A549 (cell line): ENCODE data around the gene SCAMP3. TPM values are rescaled to one million over a fixed set of nuclear protein-coding genes. Genes with fewer than 3 reads are reported as not detected.

Source experiments
- ATAC-seq, 2 experiments: fragments of 200-7000 bp in 1 of 2; fragments of >200 bp in 1 of 2; cut with Nextera tagmentation in 1 of 2; cut with Tn5 transposase in 1 of 2; 3 replicates each; pipeline versions ENCODE4 v1.8.0 to v1.9.1; 2018 to 2020; ENCODE audit warnings: mild to moderate bottlenecking in 1 of 2, moderate library complexity in 1 of 2
- CTCF ChIA-PET: fragments of 300-600 bp; sonication (Branson Sonifier 250); formaldehyde crosslinking; extraction: SDS; loops from one replicate; lab custom pipeline; 2021; ENCODE audit warnings: antibody characterized with exemption, inconsistent platforms; lab: Yijun Ruan, JAX
- POLR2A ChIA-PET: fragments of 350-600 bp; formaldehyde crosslinking; extraction: SDS; loops from one replicate; lab custom pipeline; 2021; ENCODE audit warnings: antibody characterized with exemption, inconsistent platforms; lab: Yijun Ruan, JAX
- DNase-seq, 2 experiments: peaks; one replicate each; pipeline versions ENCODE4 v3.0.0 to v3.0.0-alpha.2; 2011 to 2016; ENCODE audit warnings: low read depth in 1 of 2, low spot score in 1 of 2
- FAIRE-seq: peaks from 2 replicates; lab custom pipeline; 2011; peaks lifted over from hg19 to GRCh38; lab: Jason Lieb, UNC
- H3K27ac ChIP-seq, 2 experiments: fragments of >200 bp; sonication (Bioruptor Twin); formaldehyde crosslinking; 3 replicates each; pipeline ENCODE4 v1.5.1; 2016 to 2017
- H3K4me1 ChIP-seq: fragments of >200 bp; sonication (Bioruptor Twin); formaldehyde crosslinking; 3 replicates; pipeline ENCODE4 v1.6.1; 2016
- H3K4me2 ChIP-seq: fragments of >200 bp; sonication (Bioruptor Twin); formaldehyde crosslinking; 3 replicates; pipeline ENCODE4 v1.6.1; 2016
- H3K4me3 ChIP-seq: fragments of >200 bp; sonication (Bioruptor Twin); formaldehyde crosslinking; 3 replicates; pipeline ENCODE4 v1.5.1; 2016
- H3K9me3 ChIP-seq: fragments of >200 bp; sonication (Bioruptor Twin); formaldehyde crosslinking; 3 replicates; pipeline ENCODE4 v1.6.1; 2016
- CBX2 ChIP-seq: fragments of 200-600 bp; sonication (generic); IDR thresholded peaks from 2 replicates; pipeline ENCODE4 v1.6.1; 2016; ENCODE audit warnings: low read depth, mild to moderate bottlenecking, borderline replicate concordance
- CBX8 ChIP-seq: fragments of 200-600 bp; sonication (generic); IDR thresholded peaks from 2 replicates; pipeline ENCODE4 v1.6.1; 2016
- CEBPB ChIP-seq, 2 experiments: fragments of >200 bp in 1 of 2; sonication (Bioruptor Twin) in 1 of 2; formaldehyde crosslinking in 1 of 2; IDR thresholded peaks; 2 replicates each; pipeline ENCODE4 v1.6.1; 2012 to 2016
- CHD2 ChIP-seq: fragments of 150-350 bp; IDR thresholded peaks from 2 replicates; pipeline ENCODE4 v1.6.1; 2014; ENCODE audit warnings: low read length; ENCODE audit not compliant: partially characterized antibody
- E2F6 ChIP-seq: IDR thresholded peaks from 2 replicates; pipeline ENCODE4 v1.6.1; 2012; ENCODE audit warnings: low read depth, borderline replicate concordance
- EHF ChIP-seq: fragments of 250-450 bp; sonication (Bioruptor Pico); IDR thresholded peaks from 2 replicates; pipeline ENCODE4 v1.5.0; 2020; ENCODE audit warnings: mild to moderate bottlenecking
- EHMT2 ChIP-seq: fragments of 200-600 bp; sonication (generic); IDR thresholded peaks from 2 replicates; pipeline ENCODE4 v1.6.1; 2016; ENCODE audit warnings: antibody characterized with exemption, low read depth, mild to moderate bottlenecking, moderate library complexity
- FOSL2 ChIP-seq, 2 experiments: fragments of 450-650 bp in 1 of 2; fragments of >200 bp in 1 of 2; sonication (Bioruptor Twin) in 1 of 2; formaldehyde crosslinking; IDR thresholded peaks; 2 replicates each; pipeline versions ENCODE4 v1.5.0 to v1.6.1; 2016 to 2020; ENCODE audit warnings: mild to moderate bottlenecking in 1 of 2, moderate library complexity in 1 of 2
- HOXA7 ChIP-seq: fragments of 250-450 bp; sonication (Bioruptor Pico); IDR thresholded peaks from 2 replicates; pipeline ENCODE4 v1.5.0; 2020; ENCODE audit warnings: mild to moderate bottlenecking, moderate library complexity
- JUN ChIP-seq, 2 experiments: fragments of >200 bp; sonication (Bioruptor Twin); formaldehyde crosslinking; IDR thresholded peaks; 2 replicates in 1 of 2; 3 replicates in 1 of 2; pipeline ENCODE4 v1.6.1; 2016 to 2017
- MAFK ChIP-seq: fragments of 450-650 bp; IDR thresholded peaks from 2 replicates; pipeline ENCODE4 v1.6.1; 2014; ENCODE audit not compliant: partially characterized antibody
- MAZ ChIP-seq: fragments of 150-350 bp; IDR thresholded peaks from 2 replicates; pipeline ENCODE4 v1.6.1; 2014; ENCODE audit warnings: antibody characterized with exemption, low read depth, low read length, borderline replicate concordance
- NFE2L2 ChIP-seq: fragments of 150-350 bp; conservative IDR thresholded peaks from 2 replicates; pipeline ENCODE4 v1.6.1; 2014; ENCODE audit warnings: low read length
- NR3C1 ChIP-seq: fragments of >200 bp; sonication (Bioruptor Twin); formaldehyde crosslinking; IDR thresholded peaks from 3 replicates; pipeline ENCODE4 v1.6.1; 2017
- POLR2A ChIP-seq: IDR thresholded peaks from 2 replicates; pipeline ENCODE4 v1.6.1; 2012; ENCODE audit warnings: mild to moderate bottlenecking, low read length
- POLR2AphosphoS2 ChIP-seq: conservative IDR thresholded peaks from 2 replicates; pipeline ENCODE4 v1.6.1; 2012; ENCODE audit warnings: low read length, improper control_type of control experiment, inconsistent platforms
- RAD21 ChIP-seq, 2 experiments: fragments of >200 bp in 1 of 2; sonication (Bioruptor Twin) in 1 of 2; formaldehyde crosslinking in 1 of 2; IDR thresholded peaks in 1 of 2; conservative IDR thresholded peaks in 1 of 2; 2 replicates in 1 of 2; 3 replicates in 1 of 2; pipeline ENCODE4 v1.6.1; 2012 to 2018; ENCODE audit warnings: inconsistent platforms in 1 of 2
- RARB ChIP-seq: fragments of 250-450 bp; sonication (Bioruptor Pico); IDR thresholded peaks from 2 replicates; pipeline ENCODE4 v1.8.0; 2021; ENCODE audit warnings: mild to moderate bottlenecking, moderate library complexity
- RCOR1 ChIP-seq: fragments of 150-350 bp; IDR thresholded peaks from 2 replicates; pipeline ENCODE4 v1.6.1; 2014; ENCODE audit warnings: antibody characterized with exemption, low read length, low read depth
- TP53 ChIP-seq: fragments of 250-450 bp; sonication (Bioruptor Pico); IDR thresholded peaks from 2 replicates; pipeline ENCODE4 v1.5.0; 2021; ENCODE audit warnings: mild to moderate bottlenecking, moderate library complexity
- USF2 ChIP-seq: fragments of 450-650 bp; IDR thresholded peaks from 2 replicates; pipeline ENCODE4 v1.6.1; 2014; ENCODE audit warnings: antibody characterized with exemption
- ZFP36 ChIP-seq: fragments of 450-650 bp; IDR thresholded peaks from 2 replicates; pipeline ENCODE4 v1.6.1; 2014; ENCODE audit warnings: borderline replicate concordance; ENCODE audit not compliant: partially characterized antibody
- WGBS: methylation state at CpG from one replicate; pipeline ENCODE4 v1.1.6; 2017; ENCODE audit errors: missing lambda C conversion rate; 5-methylcytosine and 5-hydroxymethylcytosine counted together
- polyA plus RNA-seq, 4 experiments: library from polyadenylated mRNA; depleted of rRNA in 3 of 4; stranded (reverse); fragments of >200 nt; fragmentation: RNase III in 1 of 4; extraction: RNeasy Plus Mini Kit Qiagen cat#74134 plus additional on column Dnase treatment in 1 of 4; gene quantifications; 2 replicates in 3 of 4; 3 replicates in 1 of 4; pipeline ENCODE4 v1.2.3, GENCODE V29; 2011 to 2017
- TF ChIP-seq, protein P1 (sequence below): fragments of >200 bp; sonication (Bioruptor Twin); formaldehyde crosslinking; IDR thresholded peaks from 3 replicates; pipeline ENCODE4 v1.5.1; 2016
- TF ChIP-seq, protein P2 (sequence below): fragments of 200-600 bp; sonication (generic); IDR thresholded peaks from 2 replicates; pipeline ENCODE4 v1.6.1; 2016; ENCODE audit warnings: antibody characterized with exemption, mild to moderate bottlenecking, moderate library complexity
- TF ChIP-seq, protein P3 (sequence below): fragments of >200 bp; sonication (Bioruptor Twin); formaldehyde crosslinking; IDR thresholded peaks from 3 replicates; pipeline ENCODE4 v1.6.1; 2016

Gene SCAMP3
- polyA plus RNA-seq, 2 of the 4 experiments (the other 2 are of a cell fraction), result 75.9 to 135 TPM

- no peak for TF ChIP-seq EHMT2
- TF ChIP-seq RCOR1, result no peak
- TF ChIP-seq EHF (CRISPR knock-in tag), result no peak
- peak; percentile 83 for TF ChIP-seq USF2
- TF ChIP-seq MAZ, result no peak
- TF ChIP-seq CHD2, result peak; percentile 80
- TF ChIP-seq, protein P1, sequence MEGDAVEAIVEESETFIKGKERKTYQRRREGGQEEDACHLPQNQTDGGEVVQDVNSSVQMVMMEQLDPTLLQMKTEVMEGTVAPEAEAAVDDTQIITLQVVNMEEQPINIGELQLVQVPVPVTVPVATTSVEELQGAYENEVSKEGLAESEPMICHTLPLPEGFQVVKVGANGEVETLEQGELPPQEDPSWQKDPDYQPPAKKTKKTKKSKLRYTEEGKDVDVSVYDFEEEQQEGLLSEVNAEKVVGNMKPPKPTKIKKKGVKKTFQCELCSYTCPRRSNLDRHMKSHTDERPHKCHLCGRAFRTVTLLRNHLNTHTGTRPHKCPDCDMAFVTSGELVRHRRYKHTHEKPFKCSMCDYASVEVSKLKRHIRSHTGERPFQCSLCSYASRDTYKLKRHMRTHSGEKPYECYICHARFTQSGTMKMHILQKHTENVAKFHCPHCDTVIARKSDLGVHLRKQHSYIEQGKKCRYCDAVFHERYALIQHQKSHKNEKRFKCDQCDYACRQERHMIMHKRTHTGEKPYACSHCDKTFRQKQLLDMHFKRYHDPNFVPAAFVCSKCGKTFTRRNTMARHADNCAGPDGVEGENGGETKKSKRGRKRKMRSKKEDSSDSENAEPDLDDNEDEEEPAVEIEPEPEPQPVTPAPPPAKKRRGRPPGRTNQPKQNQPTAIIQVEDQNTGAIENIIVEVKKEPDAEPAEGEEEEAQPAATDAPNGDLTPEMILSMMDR, result no peak
- TF ChIP-seq RAD21 (conservative IDR thresholded peaks at IDR 0.05 in 1 of 2, IDR thresholded peaks at IDR 0.05 in 1 of 2), result no peak
- no peak for TF ChIP-seq CBX8
- no peak for TF ChIP-seq NR3C1
- TF ChIP-seq RARB, result no peak
- no peak for TF ChIP-seq HOXA7 (CRISPR knock-in tag)
Measured at GRCh38 chr1:155308493-155309422, 46.6 kb upstream of the SCAMP3 start, which contains the start of gene FDPS (continued).

GRCh38 chr1:155307247-155307740 lies 45.1 kb upstream of the SCAMP3 start:
- FAIRE-seq (no peak), DNase-seq (peak in 1 of 2 experiments; percentile 73), ATAC-seq (peak in 1 of 2 experiments; percentile 19; a peak in 2 of 6 replicates)
- no peaks in the 10 kb centered on the region for H3K9me3 ChIP-seq
- H3K4me2 ChIP-seq, result no peak overlapping the region
- POLR2A ChIA-PET, result interaction anchor here (0.6 to 1.0 kb wide), 3 partner anchors 16 to 35 kb away, joined by 3 to 4 read pairs (median 3); no protein-coding TSS in a partner anchor
- WGBS, result 78% methylated on average over 6 of the region's 6 CpGs
- no peak overlapping the region for H3K4me3 ChIP-seq
- peaks cover 27% of the 10 kb centered on the region for H3K4me1 ChIP-seq
- peak overlapping the region in 1 of 2 experiments; percentile 80; a peak in 3 of 6 replicates for H3K27ac ChIP-seq
- CTCF ChIA-PET, result interaction anchor here (0.7 to 7.1 kb wide), 18 partner anchors 10 to 823 kb away, joined by 3 to 54 read pairs (median 4); partner anchors contain the start of genes MTX1 and THBS3
- TF ChIP-seq MAZ (no peak), CBX2 (no peak), FOSL2 (IDR thresholded peaks at IDR 0.05) (no peak), FOSL2 (CRISPR knock-in tag; IDR thresholded peaks at IDR 0.05) (no peak), NR3C1 (no peak), E2F6 (no peak), RAD21 (conservative IDR thresholded peaks at IDR 0.05 in 1 of 2, IDR thresholded peaks at IDR 0.05 in 1 of 2) (peak in 1 of 2 experiments; percentile 54; a peak in 3 of 5 replicates), CHD2 (no peak), POLR2AphosphoS2 (no peak), MAFK (no peak), NFE2L2 (no peak), POLR2A (no peak), JUN (IDR thresholded peaks at IDR 0.05) (no peak), ZFP36 (no peak), CEBPB (IDR thresholded peaks at IDR 0.05) (peak in 1 of 2 experiments; percentile 65; a peak in 2 of 4 replicates), TP53 (no peak)
- TF ChIP-seq, protein P2, sequence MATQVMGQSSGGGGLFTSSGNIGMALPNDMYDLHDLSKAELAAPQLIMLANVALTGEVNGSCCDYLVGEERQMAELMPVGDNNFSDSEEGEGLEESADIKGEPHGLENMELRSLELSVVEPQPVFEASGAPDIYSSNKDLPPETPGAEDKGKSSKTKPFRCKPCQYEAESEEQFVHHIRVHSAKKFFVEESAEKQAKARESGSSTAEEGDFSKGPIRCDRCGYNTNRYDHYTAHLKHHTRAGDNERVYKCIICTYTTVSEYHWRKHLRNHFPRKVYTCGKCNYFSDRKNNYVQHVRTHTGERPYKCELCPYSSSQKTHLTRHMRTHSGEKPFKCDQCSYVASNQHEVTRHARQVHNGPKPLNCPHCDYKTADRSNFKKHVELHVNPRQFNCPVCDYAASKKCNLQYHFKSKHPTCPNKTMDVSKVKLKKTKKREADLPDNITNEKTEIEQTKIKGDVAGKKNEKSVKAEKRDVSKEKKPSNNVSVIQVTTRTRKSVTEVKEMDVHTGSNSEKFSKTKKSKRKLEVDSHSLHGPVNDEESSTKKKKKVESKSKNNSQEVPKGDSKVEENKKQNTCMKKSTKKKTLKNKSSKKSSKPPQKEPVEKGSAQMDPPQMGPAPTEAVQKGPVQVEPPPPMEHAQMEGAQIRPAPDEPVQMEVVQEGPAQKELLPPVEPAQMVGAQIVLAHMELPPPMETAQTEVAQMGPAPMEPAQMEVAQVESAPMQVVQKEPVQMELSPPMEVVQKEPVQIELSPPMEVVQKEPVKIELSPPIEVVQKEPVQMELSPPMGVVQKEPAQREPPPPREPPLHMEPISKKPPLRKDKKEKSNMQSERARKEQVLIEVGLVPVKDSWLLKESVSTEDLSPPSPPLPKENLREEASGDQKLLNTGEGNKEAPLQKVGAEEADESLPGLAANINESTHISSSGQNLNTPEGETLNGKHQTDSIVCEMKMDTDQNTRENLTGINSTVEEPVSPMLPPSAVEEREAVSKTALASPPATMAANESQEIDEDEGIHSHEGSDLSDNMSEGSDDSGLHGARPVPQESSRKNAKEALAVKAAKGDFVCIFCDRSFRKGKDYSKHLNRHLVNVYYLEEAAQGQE, result no peak
- TF ChIP-seq, protein P3, sequence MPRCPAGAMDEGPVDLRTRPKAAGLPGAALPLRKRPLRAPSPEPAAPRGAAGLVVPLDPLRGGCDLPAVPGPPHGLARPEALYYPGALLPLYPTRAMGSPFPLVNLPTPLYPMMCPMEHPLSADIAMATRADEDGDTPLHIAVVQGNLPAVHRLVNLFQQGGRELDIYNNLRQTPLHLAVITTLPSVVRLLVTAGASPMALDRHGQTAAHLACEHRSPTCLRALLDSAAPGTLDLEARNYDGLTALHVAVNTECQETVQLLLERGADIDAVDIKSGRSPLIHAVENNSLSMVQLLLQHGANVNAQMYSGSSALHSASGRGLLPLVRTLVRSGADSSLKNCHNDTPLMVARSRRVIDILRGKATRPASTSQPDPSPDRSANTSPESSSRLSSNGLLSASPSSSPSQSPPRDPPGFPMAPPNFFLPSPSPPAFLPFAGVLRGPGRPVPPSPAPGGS, result no peak
- TF ChIP-seq, protein P1, result peak; percentile 34; the same call in 2 of the 3 replicates
